ENCODE measurements around the gene GOLGA6L10.
"Not testable (repeated sequence)": the region's sequence is repeated elsewhere in the genome, so short reads cannot be mapped to it uniquely, and the experiment has no call there.

DNA sequence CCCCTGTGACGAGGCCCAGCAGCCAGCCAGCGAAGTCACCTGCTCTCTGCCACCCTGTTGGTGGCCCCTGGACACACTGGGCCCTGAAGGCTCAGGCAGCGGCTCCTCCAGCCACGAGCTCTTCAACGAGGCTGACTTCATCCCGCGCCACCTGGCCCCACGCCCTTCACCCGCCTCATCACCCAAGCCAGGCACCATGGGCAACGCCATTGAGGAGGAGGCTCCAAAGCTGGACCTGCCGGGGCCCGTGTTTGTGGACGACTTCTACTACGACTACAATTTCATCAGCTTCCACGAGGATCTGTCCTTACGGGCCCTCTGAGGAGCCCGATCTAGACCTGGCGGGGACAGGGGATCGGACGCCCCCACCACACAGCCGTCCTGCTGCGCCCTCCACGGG lies 22.4 kb downstream of the GOLGA6L10 start:
- TF ChIP-seq CTCF, POLR2AphosphoS5, POLR2A (IDR thresholded peaks at IDR 0.05): not testable (repeated sequence)

All from suprapubic skin (tissue), 4 donors.